GM23338 (cell line): ENCODE data around the gene PACS1. TPM values are rescaled to one million over a fixed set of nuclear protein-coding genes. Genes with fewer than 3 reads are reported as not detected.

ENCODE experiments used
- ATAC-seq: fragments of 200-7000 bp; cut with Tn5 transposase; 3 replicates; pipeline ENCODE4 v1.9.1; 2020
- DNase-seq: peaks from one replicate; pipeline ENCODE4 v3.0.0-alpha.2; 2015; ENCODE audit warnings: low spot score
- H2AFZ ChIP-seq: fragments of 200-600 bp; sonication (generic); 2 replicates; pipeline ENCODE4 v1.8.0; 2016; ENCODE audit warnings: antibody characterized with exemption, mild to moderate bottlenecking, moderate library complexity
- H3F3A ChIP-seq: fragments of 200-600 bp; sonication (generic); replicated peaks from 2 replicates; pipeline ENCODE4 v1.8.0; 2017; ENCODE audit warnings: antibody characterized with exemption, mixed run types, low read depth
- H3K27ac ChIP-seq: fragments of 200-600 bp; sonication (generic); 2 replicates; pipeline ENCODE4 v1.6.1; 2016; ENCODE audit warnings: low read depth
- H3K27me3 ChIP-seq: fragments of 200-600 bp; sonication (generic); 2 replicates; pipeline ENCODE4 v1.8.0; 2016; ENCODE audit warnings: mild to moderate bottlenecking, mixed run types, moderate library complexity; ENCODE audit not compliant: insufficient read depth
- H3K36me3 ChIP-seq: fragments of 200-600 bp; sonication (generic); 2 replicates; pipeline ENCODE4 v1.8.0; 2016; ENCODE audit warnings: mild to moderate bottlenecking; ENCODE audit not compliant: insufficient read depth
- H3K4me1 ChIP-seq: fragments of 200-600 bp; sonication (generic); 2 replicates; pipeline ENCODE4 v1.8.0; 2016; ENCODE audit warnings: mild to moderate bottlenecking, moderate library complexity; ENCODE audit not compliant: insufficient read depth
- H3K4me2 ChIP-seq: fragments of 200-600 bp; sonication (generic); 2 replicates; pipeline ENCODE4 v1.7.1; 2017; ENCODE audit warnings: mixed run types
- H3K4me3 ChIP-seq: fragments of 200-600 bp; sonication (generic); 2 replicates; pipeline ENCODE4 v1.6.1; 2016; ENCODE audit warnings: mixed run types
- H3K79me2 ChIP-seq: fragments of 200-600 bp; sonication (generic); replicated peaks from 2 replicates; pipeline ENCODE4 v1.8.0; 2017; ENCODE audit warnings: mild to moderate bottlenecking; ENCODE audit not compliant: insufficient read depth
- H3K9me2 ChIP-seq: fragments of 200-600 bp; sonication (generic); 2 replicates; pipeline ENCODE4 v1.8.0; 2017; ENCODE audit not compliant: insufficient read depth
- H4K20me1 ChIP-seq: fragments of 200-600 bp; sonication (generic); replicated peaks from 2 replicates; pipeline ENCODE4 v1.8.0; 2017; ENCODE audit warnings: mild to moderate bottlenecking; ENCODE audit not compliant: insufficient read depth
- H3K27ac Mint-ChIP-seq: 2 replicates; pipeline ENCODE4 v1.8.0; 2020; ENCODE audit warnings: inconsistent platforms, mild to moderate bottlenecking, moderate library complexity, mixed read lengths
- H3K27me3 Mint-ChIP-seq: 3 replicates; pipeline ENCODE4 v1.8.0; 2022; ENCODE audit warnings: low read depth, mild to moderate bottlenecking, moderate library complexity, mixed read lengths, inconsistent platforms; ENCODE audit not compliant: insufficient read depth, poor library complexity
- H3K36me3 Mint-ChIP-seq: 3 replicates; pipeline ENCODE4 v1.8.0; 2021; ENCODE audit warnings: low read depth, mild to moderate bottlenecking, inconsistent platforms, moderate library complexity, mixed read lengths
- H3K4me1 Mint-ChIP-seq: 3 replicates; pipeline ENCODE4 v1.8.0; 2020; ENCODE audit warnings: mild to moderate bottlenecking, inconsistent platforms, mixed read lengths
- H3K4me3 Mint-ChIP-seq: 3 replicates; pipeline ENCODE4 v1.8.0; 2021; ENCODE audit warnings: moderate library complexity, mild to moderate bottlenecking, inconsistent platforms, mixed read lengths
- H3K9me3 Mint-ChIP-seq: 3 replicates; pipeline ENCODE4 v1.8.0; 2020; ENCODE audit warnings: moderate library complexity, mild to moderate bottlenecking, inconsistent platforms, mixed read lengths
- CREB1 ChIP-seq: fragments of 250-450 bp; sonication (Bioruptor Pico); IDR thresholded peaks from 2 replicates; pipeline ENCODE4 v1.5.0; 2020; ENCODE audit warnings: low read depth, mild to moderate bottlenecking, moderate library complexity
- CTCF ChIP-seq, 2 experiments: fragments of 200-600 bp in 1 of 2; sonication (generic) in 1 of 2; conservative IDR thresholded peaks; 2 replicates each; pipeline versions ENCODE4 v1.5.1 to v1.6.1; 2016 to 2017; ENCODE audit warnings: antibody characterized with exemption in 2 of 2, low read depth in 2 of 2, mild to moderate bottlenecking in 2 of 2, moderate library complexity in 1 of 2
- ETS1 ChIP-seq: IDR thresholded peaks from 2 replicates; pipeline ENCODE4 v1.6.1; 2016; ENCODE audit warnings: antibody characterized with exemption
- EZH2 ChIP-seq: fragments of 200-600 bp; sonication (generic); IDR thresholded peaks from one replicate; pipeline ENCODE4 v1.8.0; 2017; ENCODE audit warnings: antibody characterized with exemption, mild to moderate bottlenecking, low read depth; ENCODE audit not compliant: unreplicated experiment
- EZH2phosphoT487 ChIP-seq: fragments of 200-600 bp; sonication (generic); IDR thresholded peaks from one replicate; pipeline ENCODE4 v1.8.1; 2018; ENCODE audit warnings: antibody characterized with exemption; ENCODE audit not compliant: unreplicated experiment
- JUNB ChIP-seq: IDR thresholded peaks from one replicate; pipeline ENCODE4 v1.6.1; 2016; ENCODE audit warnings: antibody characterized with exemption; ENCODE audit not compliant: unreplicated experiment
- NANOG ChIP-seq: IDR thresholded peaks from 2 replicates; pipeline ENCODE4 v1.6.1; 2016; ENCODE audit warnings: antibody characterized with exemption, borderline replicate concordance
- POLR2AphosphoS5 ChIP-seq: IDR thresholded peaks from 2 replicates; pipeline ENCODE4 v1.6.1; 2016; ENCODE audit warnings: antibody characterized with exemption, low read depth
- REST ChIP-seq: IDR thresholded peaks from one replicate; pipeline ENCODE4 v1.6.1; 2018; ENCODE audit warnings: antibody characterized with exemption; ENCODE audit not compliant: unreplicated experiment
- STAT1 ChIP-seq: IDR thresholded peaks from one replicate; pipeline ENCODE4 v1.6.1; 2016; ENCODE audit warnings: antibody characterized with exemption; ENCODE audit not compliant: unreplicated experiment
- ZNF114 ChIP-seq: fragments of 250-450 bp; sonication (Bioruptor Pico); IDR thresholded peaks from 2 replicates; pipeline ENCODE4 v1.5.0; 2020; ENCODE audit warnings: mild to moderate bottlenecking, moderate library complexity
- ZNF331 ChIP-seq: fragments of 250-450 bp; sonication (Bioruptor Pico); IDR thresholded peaks from 2 replicates; pipeline ENCODE4 v1.5.0; 2020; ENCODE audit warnings: low read depth, mild to moderate bottlenecking, moderate library complexity
- ZNF462 ChIP-seq: fragments of 250-450 bp; sonication (Bioruptor Pico); IDR thresholded peaks from 2 replicates; pipeline ENCODE4 v1.5.0; 2020; ENCODE audit warnings: mild to moderate bottlenecking, moderate library complexity
- polyA plus RNA-seq: library from polyadenylated mRNA; unstranded; fragments of >200 nt; fragmentation: Nextera tagmentation; extraction: Ambion mirVana; gene quantifications from 2 replicates; pipeline ENCODE4 v1.2.1, GENCODE V29; 2016
- total RNA-seq: library from RNA; depleted of rRNA; stranded (reverse); fragments of >200 nt; shearing (Covaris generic); gene quantifications from 2 replicates; pipeline ENCODE4 v1.2.3, GENCODE V29; 2014

The PACS1 gene
- total and polyA plus RNA-seq, 2 experiments from 2014 or later = 8.0 to 37.5 TPM

GRCh38 chr11:66136752-66137123 lies 66.7 kb downstream of the PACS1 start:
- H3K4me1 ChIP-seq = no peaks in the 10 kb centered on the region
- no peaks in the 10 kb centered on the region for H4K20me1 ChIP-seq
- H3K4me1 Mint-ChIP-seq = peaks cover 10% of the 10 kb centered on the region
- H3K9me2 ChIP-seq = no peaks in the 10 kb centered on the region
- H3K27me3 Mint-ChIP-seq = peaks cover 4% of the 10 kb centered on the region
- no peak overlapping the region for H3K4me3 ChIP-seq
- H3K27ac Mint-ChIP-seq = no peak overlapping the region
- no peaks in the 10 kb centered on the region for H3K36me3 Mint-ChIP-seq
- DNase-seq (no peak), ATAC-seq (no peak)
- no peaks in the 10 kb centered on the region for H3K9me3 Mint-ChIP-seq
- H2AFZ ChIP-seq = no peak overlapping the region
- H3K36me3 ChIP-seq = no peaks in the 10 kb centered on the region
- H3K79me2 ChIP-seq = no peaks in the 10 kb centered on the region
- no peak overlapping the region for H3K27ac ChIP-seq
- H3K4me2 ChIP-seq = no peak overlapping the region
- H3F3A ChIP-seq = no peaks in the 10 kb centered on the region
- no peak overlapping the region for H3K4me3 Mint-ChIP-seq
- TF ChIP-seq POLR2AphosphoS5 (no peak), ZNF331 (CRISPR knock-in tag) (no peak), JUNB (no peak), CREB1 (CRISPR knock-in tag) (no peak), CTCF (conservative IDR thresholded peaks at IDR 0.05; ENCODE audit: low read depth in 2 of 2) (no peak), REST (no peak), ZNF114 (CRISPR knock-in tag) (no peak), ZNF462 (CRISPR knock-in tag) (no peak), EZH2phosphoT487 (no peak), STAT1 (no peak), NANOG (no peak), ETS1 (no peak), EZH2 (no peak)
- H3K27me3 ChIP-seq = no peaks in the 10 kb centered on the region
